ENCODE measurements around the gene TRAT1.
A peak's percentile ranks its signal among the peaks of the same experiment; 100 is the strongest.
"Not testable (repeated sequence)": the region's sequence is repeated elsewhere in the genome, so short reads cannot be mapped to it uniquely, and the experiment has no call there.

TRAT1 gene

GRCh38 chr3:108822123-108822897 lies at the start of gene TRAT1:
Gene TRAT1, plus strand, starts transcription at chr3:108822786. Its CDS starts 142 bp downstream, at chr3:108822928.
- no peak for DNase-seq

GRCh38 chr3:108775649-108776048 lies 46.9 kb upstream of the TRAT1 start:
- no peak for DNase-seq

- DNase-seq: no peak
Measured at GRCh38 chr3:108779496-108779895, 43.1 kb upstream of the TRAT1 start.

- DNase-seq: no peak
Measured at GRCh38 chr3:108780235-108780634, 42.4 kb upstream of the TRAT1 start.

GRCh38 chr3:108791473-108791872 lies 31.1 kb upstream of the TRAT1 start:
- no peak for DNase-seq

GRCh38 chr3:108804437-108804836 lies 18.1 kb upstream of the TRAT1 start:
- no peak for DNase-seq

GRCh38 chr3:108804966-108805365 lies 17.6 kb upstream of the TRAT1 start:
- no peak for DNase-seq

- DNase-seq: no peak
Measured at GRCh38 chr3:108806316-108806715, 16.3 kb upstream of the TRAT1 start.

GRCh38 chr3:108818404-108818803 lies 4.2 kb upstream of the TRAT1 start:
- DNase-seq: peak; percentile 11

GRCh38 chr3:108820586-108820985 lies 2.0 kb upstream of the TRAT1 start:
- no peak for DNase-seq

GRCh38 chr3:108823227-108823626 lies 641 bp downstream of the TRAT1 start:
- DNase-seq: no peak

GRCh38 chr3:108823803-108824202 lies 1.2 kb downstream of the TRAT1 start:
- not testable (repeated sequence) for DNase-seq

GRCh38 chr3:108826309-108827187 lies 4.0 kb downstream of the TRAT1 start:
- no peak for DNase-seq

GRCh38 chr3:108830381-108830780 lies 7.8 kb downstream of the TRAT1 start:
- no peak for DNase-seq

GRCh38 chr3:108830991-108831614 lies 8.5 kb downstream of the TRAT1 start:
- no peak for DNase-seq

GRCh38 chr3:108833611-108834010 lies 11.0 kb downstream of the TRAT1 start:
- no peak for DNase-seq

- DNase-seq: no peak
Measured at GRCh38 chr3:108834551-108834950, 12.0 kb downstream of the TRAT1 start.

- DNase-seq: no peak
Measured at GRCh38 chr3:108835101-108835500, 12.5 kb downstream of the TRAT1 start.

GRCh38 chr3:108838436-108838835 lies 15.8 kb downstream of the TRAT1 start:
- DNase-seq: no peak

GRCh38 chr3:108845709-108846293 lies 23.2 kb downstream of the TRAT1 start:
- DNase-seq: no peak

GRCh38 chr3:108847187-108847586 lies 24.6 kb downstream of the TRAT1 start:
- no peak for DNase-seq

- DNase-seq: no peak
Measured at GRCh38 chr3:108849075-108849474, 26.5 kb downstream of the TRAT1 start.

GRCh38 chr3:108861401-108861800 lies 38.8 kb downstream of the TRAT1 start:
- DNase-seq: no peak

Measured in DMS 273 treated with DMSO at 0.1 percent for 48 hours (cell line).